ENCODE data around the gene PRMT1. TPM values are rescaled to one million over a fixed set of nuclear protein-coding genes. Genes with fewer than 3 reads are reported as not detected.

Gene PRMT1
- total RNA-seq, 1 experiment from 2014 or later, result 505 TPM

DNA sequence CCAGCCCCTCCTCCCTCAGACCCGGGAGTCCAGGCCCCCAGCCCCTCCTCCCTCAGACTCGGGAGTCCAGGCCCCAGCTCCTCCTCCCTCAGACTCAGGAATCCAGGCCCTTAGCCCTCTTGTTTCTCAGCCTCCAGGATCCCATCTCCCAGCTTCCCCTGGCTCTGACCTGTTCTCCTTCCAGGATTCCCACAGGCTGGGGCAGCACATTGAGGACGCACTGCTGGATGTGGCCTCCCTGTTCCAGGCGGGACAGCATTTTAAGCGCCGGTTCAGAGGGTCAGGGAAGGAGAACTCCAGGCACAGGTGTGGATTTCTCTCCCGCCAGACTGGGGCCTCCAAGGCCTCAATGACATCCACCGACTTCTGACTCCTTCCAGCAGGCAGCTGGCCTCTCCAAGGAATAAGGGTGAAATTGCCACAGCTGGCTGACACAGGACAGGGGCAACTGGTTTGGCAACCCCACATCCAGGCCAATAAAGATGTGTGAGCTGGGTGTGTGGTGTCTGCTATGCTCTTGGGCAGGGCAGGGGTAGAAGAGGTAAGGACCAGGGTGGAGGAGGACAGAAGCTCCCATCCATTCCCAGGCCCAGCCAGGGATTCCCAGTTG lies 36.3 kb downstream of the PRMT1 start:
- Mint-ChIP-seq H3K27ac (peak overlapping the region in 1 of 3 experiments; percentile 40; a peak in 1 of 7 replicates), H3K4me1 (peaks cover 3 to 9% of the 10 kb centered on the region in 2 experiments), H3K9me3 (peaks cover 3% of the 10 kb centered on the region in 2 experiments; a peak in 2 of 5 replicates), H3K27me3 (ENCODE audit: low read depth) (peaks cover 2% of the 10 kb centered on the region; the same call in 1 of the 2 replicates), H3K4me3 (no peak overlapping the region), H3K36me3 (ENCODE audit: insufficient read depth in 1 of 3, low read depth in 3 of 3) (peaks cover 36 to 53% (median 52%) of the 10 kb centered on the region in 3 experiments)
- TF ChIP-seq, protein P1, sequence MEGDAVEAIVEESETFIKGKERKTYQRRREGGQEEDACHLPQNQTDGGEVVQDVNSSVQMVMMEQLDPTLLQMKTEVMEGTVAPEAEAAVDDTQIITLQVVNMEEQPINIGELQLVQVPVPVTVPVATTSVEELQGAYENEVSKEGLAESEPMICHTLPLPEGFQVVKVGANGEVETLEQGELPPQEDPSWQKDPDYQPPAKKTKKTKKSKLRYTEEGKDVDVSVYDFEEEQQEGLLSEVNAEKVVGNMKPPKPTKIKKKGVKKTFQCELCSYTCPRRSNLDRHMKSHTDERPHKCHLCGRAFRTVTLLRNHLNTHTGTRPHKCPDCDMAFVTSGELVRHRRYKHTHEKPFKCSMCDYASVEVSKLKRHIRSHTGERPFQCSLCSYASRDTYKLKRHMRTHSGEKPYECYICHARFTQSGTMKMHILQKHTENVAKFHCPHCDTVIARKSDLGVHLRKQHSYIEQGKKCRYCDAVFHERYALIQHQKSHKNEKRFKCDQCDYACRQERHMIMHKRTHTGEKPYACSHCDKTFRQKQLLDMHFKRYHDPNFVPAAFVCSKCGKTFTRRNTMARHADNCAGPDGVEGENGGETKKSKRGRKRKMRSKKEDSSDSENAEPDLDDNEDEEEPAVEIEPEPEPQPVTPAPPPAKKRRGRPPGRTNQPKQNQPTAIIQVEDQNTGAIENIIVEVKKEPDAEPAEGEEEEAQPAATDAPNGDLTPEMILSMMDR (conservative IDR thresholded peaks at IDR 0.05), result no peak
- H3K79me1 ChIP-seq (ENCODE audit: insufficient read depth, low read depth, low read length, poor library complexity, severe bottlenecking), result no peaks in the 10 kb centered on the region
- no peak overlapping the region for H3K56ac ChIP-seq (ENCODE audit: insufficient read length, low read depth, low read length)
- H3K27me3 ChIP-seq (ENCODE audit: insufficient read depth, low read length), result no peaks in the 10 kb centered on the region
- no CpG with 5 or more reads among the region's 8 CpGs for WGBS (ENCODE audit: extremely low coverage, insufficient read length, low lambda C conversion rate)
- DNase-seq, result no peak
- H3T11ph ChIP-seq (ENCODE audit: low read length), result no peak overlapping the region
- no peak overlapping the region for H4K8ac ChIP-seq (replicated peaks; ENCODE audit: insufficient read length, low read depth, low read length)
- no peak overlapping the region for H4K91ac ChIP-seq (ENCODE audit: insufficient read length, low read depth, low read length)
- no peak overlapping the region for H2BK15ac ChIP-seq (ENCODE audit: low read depth, low read length)
- no peak overlapping the region for H2BK12ac ChIP-seq (ENCODE audit: insufficient read length, low read depth, low read length)
- no peak overlapping the region for H2BK5ac ChIP-seq (ENCODE audit: insufficient read length, low read length)
- no peak overlapping the region for H3K4me2 ChIP-seq (ENCODE audit: insufficient read depth, insufficient read length, low read length)
- H3K14ac ChIP-seq (ENCODE audit: insufficient read depth, low read length), result no peak overlapping the region
- H3K79me2 ChIP-seq (ENCODE audit: insufficient read depth, low read length), result no peaks in the 10 kb centered on the region
- H3K4ac ChIP-seq (ENCODE audit: low read depth, low read length), result no peak overlapping the region
- H2BK20ac ChIP-seq (ENCODE audit: low read depth, low read length, poor library complexity, severe bottlenecking), result no peak overlapping the region
- H3K9me3 ChIP-seq (ENCODE audit: control insufficient read depth, low read depth, low read length), result no peaks in the 10 kb centered on the region
- no peak overlapping the region for H3K9ac ChIP-seq (ENCODE audit: extremely low read depth, insufficient read length, low read length)
- H2BK120ac ChIP-seq (ENCODE audit: low read depth, low read length, poor library complexity, severe bottlenecking), result no peak overlapping the region
- no peak overlapping the region for H2AFZ ChIP-seq (ENCODE audit: low read length)
- no peaks in the 10 kb centered on the region for H4K20me1 ChIP-seq (ENCODE audit: control insufficient read depth, insufficient read depth, insufficient read length)
- no peaks in the 10 kb centered on the region for H3K23me2 ChIP-seq (ENCODE audit: insufficient read length, low read depth, low read length, poor library complexity, severe bottlenecking)
- no peak overlapping the region for H3K23ac ChIP-seq (ENCODE audit: insufficient read length, low read depth, low read length)
- H4K5ac ChIP-seq (ENCODE audit: insufficient read length, low read depth, low read length), result no peak overlapping the region
- no peak overlapping the region for H3K18ac ChIP-seq (ENCODE audit: insufficient read length, low read depth, low read length)
- no peak overlapping the region for H2AK5ac ChIP-seq (ENCODE audit: insufficient read length, low read length)
- no peak overlapping the region for H3K27ac ChIP-seq (ENCODE audit: insufficient read length, low read depth, low read length)
- H3K4me1 ChIP-seq (ENCODE audit: insufficient read depth, low read length), result no peaks in the 10 kb centered on the region

Measured in H9 (cell line).